ENCODE results near the gene MS4A7. TPM values are rescaled to one million over a fixed set of nuclear protein-coding genes. Genes with fewer than 3 reads are reported as not detected.
"Not testable (repeated sequence)": the region's sequence is repeated elsewhere in the genome, so short reads cannot be mapped to it uniquely, and the experiment has no call there.

MS4A7 gene
- total RNA-seq, 1 experiment from 2014 or later, result not detected

DNA sequence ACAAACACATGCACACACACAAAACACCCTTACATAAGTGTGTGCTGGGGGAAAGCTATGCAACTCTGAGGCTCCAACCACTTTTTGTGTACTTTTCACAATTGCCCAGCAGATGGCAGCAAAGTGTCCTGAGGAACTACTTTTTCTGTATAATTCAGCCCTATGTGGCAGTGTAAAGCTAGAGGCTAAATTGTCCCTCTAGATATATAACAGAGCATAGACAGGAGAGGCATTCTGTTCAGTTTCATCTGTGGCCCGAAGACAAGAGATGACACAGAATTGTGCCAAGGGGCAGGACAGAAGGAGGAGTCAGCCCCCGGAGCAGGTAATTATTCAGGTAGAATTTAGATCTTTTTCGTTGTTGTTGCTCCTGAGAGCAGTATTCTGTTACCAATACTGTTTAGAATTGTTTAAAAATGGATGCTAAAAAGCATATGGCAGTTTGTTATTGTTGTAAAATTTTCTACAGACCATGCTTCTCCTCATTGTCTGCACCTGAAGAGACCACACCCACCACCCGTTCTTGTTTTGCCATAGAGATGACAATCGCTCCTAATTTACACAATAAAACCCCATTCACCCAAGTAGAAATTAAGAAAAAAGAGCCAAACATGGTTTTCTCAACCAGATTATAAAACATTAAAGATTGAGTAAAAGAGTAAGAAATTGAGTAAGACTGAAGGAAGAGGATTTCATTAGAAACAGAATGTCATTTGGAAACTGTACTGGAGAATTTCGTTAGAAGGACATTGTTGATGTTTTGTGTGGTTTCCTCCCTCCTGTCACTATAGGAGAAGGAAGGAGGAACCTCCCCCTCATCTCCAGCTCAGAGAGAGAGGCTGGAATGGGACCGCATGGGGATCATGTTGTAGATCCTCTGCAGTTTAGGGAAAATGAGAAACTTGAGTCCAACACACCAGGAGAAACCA lies 14.5 kb upstream of the MS4A7 start:
- Histone ChIP-seq H3K36me3 (replicated peaks; ENCODE audit: control insufficient read depth, insufficient read depth, low read length) (no peaks in the 10 kb centered on the region), H3K27me3 (ENCODE audit: control insufficient read depth, insufficient read depth, low read length) (no peaks in the 10 kb centered on the region), H3K4me3 (ENCODE audit: insufficient read depth, low read depth, low read length) (no peak overlapping the region)
- peak; percentile 50 for DNase-seq

GRCh38 chr11:60366262-60366904 lies 11.9 kb upstream of the MS4A7 start:
- not testable (repeated sequence) for H3K27me3 ChIP-seq (ENCODE audit: control insufficient read depth, insufficient read depth, low read length)

DNA sequence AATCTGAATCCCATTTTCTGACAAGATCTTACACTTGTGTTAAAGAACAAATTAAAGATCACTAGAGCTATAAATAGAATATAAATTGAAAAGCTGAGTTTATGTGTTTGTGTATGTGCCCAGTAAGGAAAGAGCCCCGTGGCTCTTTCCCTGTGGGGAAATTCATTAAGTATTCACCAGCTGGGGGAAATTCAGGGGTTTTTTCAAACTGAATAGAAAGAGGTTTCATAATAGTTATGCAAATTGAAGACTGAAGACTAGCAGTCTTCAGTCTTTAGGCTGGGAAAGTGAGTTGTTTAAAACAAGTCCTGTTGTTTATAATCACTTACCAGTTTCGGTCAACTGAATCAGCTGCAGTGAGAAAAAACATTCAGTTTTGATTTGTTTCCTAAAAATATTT lies 11.3 kb upstream of the MS4A7 start:
- H3K27me3 ChIP-seq (ENCODE audit: control insufficient read depth, insufficient read depth, low read length), result no peaks in the 10 kb centered on the region
- DNase-seq, result peak; percentile 43
- H3K4me3 ChIP-seq (ENCODE audit: insufficient read depth, low read depth, low read length), result no peak overlapping the region
- H3K36me3 ChIP-seq (replicated peaks; ENCODE audit: control insufficient read depth, insufficient read depth, low read length), result no peaks in the 10 kb centered on the region

More at GRCh38 chr11:60366262-60366904, 11.9 kb upstream of the MS4A7 start:
- not testable (repeated sequence) for H3K4me3 ChIP-seq (ENCODE audit: insufficient read depth, low read depth, low read length); H3K36me3 ChIP-seq (replicated peaks; ENCODE audit: control insufficient read depth, insufficient read depth, low read length); DNase-seq

GRCh38 chr11:60367896-60368295 lies 10.4 kb upstream of the MS4A7 start:
- DNase-seq, result no peak
- Histone ChIP-seq H3K27me3 (ENCODE audit: control insufficient read depth, insufficient read depth, low read length) (no peaks in the 10 kb centered on the region), H3K4me3 (ENCODE audit: insufficient read depth, low read depth, low read length) (no peak overlapping the region), H3K36me3 (replicated peaks; ENCODE audit: control insufficient read depth, insufficient read depth, low read length) (no peaks in the 10 kb centered on the region)

GRCh38 chr11:60370252-60370810 lies 8.0 kb upstream of the MS4A7 start:
- no peak for DNase-seq
- Histone ChIP-seq H3K36me3 (replicated peaks; ENCODE audit: control insufficient read depth, insufficient read depth, low read length) (no peaks in the 10 kb centered on the region), H3K27me3 (ENCODE audit: control insufficient read depth, insufficient read depth, low read length) (no peaks in the 10 kb centered on the region), H3K4me3 (ENCODE audit: insufficient read depth, low read depth, low read length) (no peak overlapping the region)

DNA sequence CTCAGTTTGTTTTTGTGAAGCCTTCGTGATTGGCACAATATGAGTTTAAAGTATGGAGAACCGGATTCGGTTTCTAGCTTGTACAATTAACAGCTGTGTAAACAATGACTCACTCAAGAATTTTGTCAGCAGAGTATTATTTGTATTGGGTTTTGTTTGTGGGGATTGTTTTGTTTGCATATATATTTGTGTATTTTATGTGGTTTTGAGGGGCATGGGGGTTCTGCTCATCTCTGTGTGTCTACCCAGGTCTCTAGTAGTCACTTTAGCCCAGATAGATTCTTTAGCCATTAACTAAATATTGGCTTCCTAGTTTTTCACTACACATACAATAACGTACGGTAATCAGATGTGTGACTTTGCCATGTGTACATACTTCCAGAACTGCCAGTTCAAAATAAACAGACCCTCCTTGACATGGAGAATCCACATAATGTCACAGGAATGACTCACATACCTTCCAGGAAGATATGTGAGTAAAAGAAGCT lies 7.5 kb upstream of the MS4A7 start:
- DNase-seq, result no peak
- no peak overlapping the region for H3K4me3 ChIP-seq (ENCODE audit: insufficient read depth, low read depth, low read length)
- no peaks in the 10 kb centered on the region for H3K36me3 ChIP-seq (replicated peaks; ENCODE audit: control insufficient read depth, insufficient read depth, low read length)
- no peaks in the 10 kb centered on the region for H3K27me3 ChIP-seq (ENCODE audit: control insufficient read depth, insufficient read depth, low read length)

DNA sequence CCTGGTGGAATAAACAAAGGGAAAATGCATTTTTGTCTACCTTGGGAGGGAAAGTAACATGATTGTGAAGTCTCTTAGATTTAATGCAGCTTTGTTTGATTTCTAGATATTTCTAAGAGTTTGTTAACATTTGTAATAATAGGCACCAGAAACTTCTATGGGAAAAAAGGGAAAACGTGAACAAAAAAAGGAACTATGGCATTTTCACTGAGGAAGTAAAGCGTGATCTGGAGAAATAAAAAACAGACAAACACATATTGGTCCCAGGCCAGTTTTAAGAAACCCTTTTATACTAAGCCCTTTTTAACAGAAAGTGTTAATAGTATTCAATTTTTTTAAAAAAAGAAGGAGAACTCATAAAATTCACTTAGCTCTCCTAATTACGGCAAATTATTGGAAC lies 6.9 kb upstream of the MS4A7 start:
- H3K36me3 ChIP-seq (replicated peaks; ENCODE audit: control insufficient read depth, insufficient read depth, low read length), result no peaks in the 10 kb centered on the region
- DNase-seq, result no peak
- no peaks in the 10 kb centered on the region for H3K27me3 ChIP-seq (ENCODE audit: control insufficient read depth, insufficient read depth, low read length)
- no peak overlapping the region for H3K4me3 ChIP-seq (ENCODE audit: insufficient read depth, low read depth, low read length)

DNA sequence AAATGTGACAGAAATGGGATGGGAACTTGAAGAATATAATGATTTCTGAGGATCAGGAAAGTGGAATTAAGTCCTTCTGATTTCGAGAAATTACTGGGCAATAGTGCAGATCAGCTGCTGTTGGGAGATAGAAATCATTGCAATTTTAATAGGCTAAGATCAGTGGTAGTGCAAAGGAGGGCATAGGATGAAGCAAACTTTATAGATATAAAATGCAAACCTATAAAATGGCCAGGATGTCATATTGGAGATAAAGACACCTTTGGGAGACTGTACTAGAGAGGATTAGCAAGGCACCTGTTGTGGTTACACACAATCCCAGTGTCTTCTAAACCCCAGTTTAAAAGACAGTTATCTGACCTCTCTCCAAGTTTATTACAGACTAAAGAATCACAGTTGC lies 6.5 kb upstream of the MS4A7 start:
- no peak overlapping the region for H3K4me3 ChIP-seq (ENCODE audit: insufficient read depth, low read depth, low read length)
- H3K36me3 ChIP-seq (replicated peaks; ENCODE audit: control insufficient read depth, insufficient read depth, low read length), result no peaks in the 10 kb centered on the region
- DNase-seq, result no peak
- no peaks in the 10 kb centered on the region for H3K27me3 ChIP-seq (ENCODE audit: control insufficient read depth, insufficient read depth, low read length)

DNA sequence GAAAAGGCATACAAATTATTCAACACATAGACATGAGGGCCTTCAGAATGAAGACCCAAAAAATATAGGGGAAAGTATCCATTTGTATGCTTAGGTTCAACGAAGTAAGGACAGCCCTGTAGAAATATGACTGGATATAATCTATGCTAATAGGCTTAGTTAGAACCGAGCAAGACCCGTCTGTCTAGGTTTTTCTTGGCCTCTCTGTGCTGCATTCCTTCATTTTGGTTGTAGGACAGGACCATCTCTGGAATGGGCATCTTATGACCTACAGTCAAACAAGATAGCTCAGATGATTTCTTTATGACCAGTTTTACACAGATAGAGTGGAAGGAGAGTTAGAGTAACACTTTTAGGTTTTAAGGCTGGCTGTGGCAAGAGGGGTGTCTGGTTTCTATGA lies 5.6 kb upstream of the MS4A7 start:
- H3K4me3 ChIP-seq (ENCODE audit: insufficient read depth, low read depth, low read length), result no peak overlapping the region
- DNase-seq, result no peak
- no peaks in the 10 kb centered on the region for H3K36me3 ChIP-seq (replicated peaks; ENCODE audit: control insufficient read depth, insufficient read depth, low read length)
- H3K27me3 ChIP-seq (ENCODE audit: control insufficient read depth, insufficient read depth, low read length), result no peaks in the 10 kb centered on the region

DNA sequence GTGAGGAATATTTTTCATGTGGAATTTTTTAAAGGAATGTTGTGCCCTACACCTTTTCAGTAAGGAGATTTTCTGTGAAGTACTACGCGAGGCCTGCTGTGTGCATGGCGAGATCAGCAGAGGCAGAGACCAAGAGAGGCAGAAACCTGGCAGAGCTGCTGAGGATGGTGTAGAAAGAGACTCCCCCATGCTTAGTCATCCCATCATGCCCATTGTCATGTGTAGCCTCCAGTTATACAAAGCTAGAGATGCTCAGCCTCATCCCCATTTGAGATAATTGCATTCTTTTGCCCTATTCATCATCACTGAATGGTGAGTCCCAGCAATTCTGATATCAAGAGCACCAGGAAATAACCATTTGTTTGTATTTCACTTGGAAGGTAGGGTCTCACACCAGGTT lies 3.0 kb upstream of the MS4A7 start:
- Histone ChIP-seq H3K27me3 (ENCODE audit: control insufficient read depth, insufficient read depth, low read length) (no peaks in the 10 kb centered on the region), H3K4me3 (ENCODE audit: insufficient read depth, low read depth, low read length) (no peak overlapping the region), H3K36me3 (replicated peaks; ENCODE audit: control insufficient read depth, insufficient read depth, low read length) (no peaks in the 10 kb centered on the region)
- no peak for DNase-seq

DNA sequence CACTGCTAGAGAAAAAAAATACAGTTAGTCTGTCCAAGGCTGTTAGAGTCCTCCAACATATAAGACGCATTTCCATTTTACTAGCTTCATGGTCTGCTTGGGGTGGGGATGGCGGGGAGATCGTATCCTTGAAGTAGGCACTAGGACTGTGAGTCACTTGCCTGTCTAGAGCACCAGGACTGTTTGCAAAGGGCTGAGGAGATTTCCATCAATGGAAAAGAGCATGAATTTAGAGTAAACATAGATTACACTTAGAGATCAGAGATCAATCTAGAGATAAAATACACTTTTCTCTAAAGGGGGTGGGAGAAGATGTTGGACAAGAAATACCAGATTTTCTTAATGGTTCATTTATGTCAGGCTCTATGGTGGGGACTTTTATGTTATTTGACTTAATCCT lies 1.7 kb upstream of the MS4A7 start:
- Histone ChIP-seq H3K4me3 (ENCODE audit: insufficient read depth, low read depth, low read length) (no peak overlapping the region), H3K27me3 (ENCODE audit: control insufficient read depth, insufficient read depth, low read length) (no peaks in the 10 kb centered on the region), H3K36me3 (replicated peaks; ENCODE audit: control insufficient read depth, insufficient read depth, low read length) (no peaks in the 10 kb centered on the region)
- DNase-seq, result no peak

- H3K36me3 ChIP-seq (replicated peaks; ENCODE audit: control insufficient read depth, insufficient read depth, low read length), result no peaks in the 10 kb centered on the region
- H3K27me3 ChIP-seq (ENCODE audit: control insufficient read depth, insufficient read depth, low read length), result no peaks in the 10 kb centered on the region
- DNase-seq, result no peak
- no peak overlapping the region for H3K4me3 ChIP-seq (ENCODE audit: insufficient read depth, low read depth, low read length)
Observed at GRCh38 chr11:60377401-60378136, 763 bp upstream of the MS4A7 start.

- DNase-seq, result no peak
- H3K27me3 ChIP-seq (ENCODE audit: control insufficient read depth, insufficient read depth, low read length), result no peaks in the 10 kb centered on the region
- no peak overlapping the region for H3K4me3 ChIP-seq (ENCODE audit: insufficient read depth, low read depth, low read length)
- H3K36me3 ChIP-seq (replicated peaks; ENCODE audit: control insufficient read depth, insufficient read depth, low read length), result no peaks in the 10 kb centered on the region
Observed at GRCh38 chr11:60389279-60389910, 11.1 kb downstream of the MS4A7 start.

DNA sequence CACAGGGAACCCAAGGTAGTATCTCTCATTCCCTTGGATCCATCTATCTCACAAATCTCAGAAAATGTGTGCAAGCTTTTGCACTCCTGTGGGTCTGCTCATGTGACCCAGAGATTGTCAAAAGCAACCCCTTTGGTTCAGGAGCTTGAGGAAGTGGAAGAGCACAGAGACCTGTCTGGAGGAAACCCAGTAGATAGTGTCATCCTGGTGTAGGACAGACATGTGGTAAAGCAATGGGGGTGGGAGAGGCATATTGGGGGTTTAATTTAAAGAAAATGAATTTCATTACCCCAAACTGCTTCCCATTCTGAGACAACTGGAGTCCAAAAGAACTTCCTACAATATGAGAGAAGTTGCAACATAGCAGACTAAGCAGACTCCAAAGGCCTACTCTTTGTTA lies 12.1 kb downstream of the MS4A7 start:
- H3K27me3 ChIP-seq (ENCODE audit: control insufficient read depth, insufficient read depth, low read length), result no peaks in the 10 kb centered on the region
- no peak for DNase-seq
- H3K4me3 ChIP-seq (ENCODE audit: insufficient read depth, low read depth, low read length), result no peak overlapping the region
- H3K36me3 ChIP-seq (replicated peaks; ENCODE audit: control insufficient read depth, insufficient read depth, low read length), result no peaks in the 10 kb centered on the region
